Measurements from ENCODE around the gene CAMK4.

GRCh38 chr5:111454198-111454622 lies 230.0 kb downstream of the CAMK4 start:
- TF ChIP-seq CTCF (optimal IDR thresholded peaks at IDR 0.05 in 1 of 3, IDR thresholded peaks at IDR 0.05 in 1 of 3, conservative IDR thresholded peaks at IDR 0.05 in 1 of 3; ENCODE audit: extremely low read depth in 1 of 3, insufficient read depth in 2 of 3, low read length in 3 of 3) (no peak), EZH2 (IDR thresholded peaks at IDR 0.05; ENCODE audit: low read length) (no peak)

Data from keratinocyte (primary cell).